ENCODE results near the gene DDX52. TPM values are rescaled to one million over a fixed set of nuclear protein-coding genes. Genes with fewer than 3 reads are reported as not detected.

Gene DDX52
- total and polyA plus RNA-seq, 8 donors: 7.1 to 40.0 (median 10.9) TPM

DNA sequence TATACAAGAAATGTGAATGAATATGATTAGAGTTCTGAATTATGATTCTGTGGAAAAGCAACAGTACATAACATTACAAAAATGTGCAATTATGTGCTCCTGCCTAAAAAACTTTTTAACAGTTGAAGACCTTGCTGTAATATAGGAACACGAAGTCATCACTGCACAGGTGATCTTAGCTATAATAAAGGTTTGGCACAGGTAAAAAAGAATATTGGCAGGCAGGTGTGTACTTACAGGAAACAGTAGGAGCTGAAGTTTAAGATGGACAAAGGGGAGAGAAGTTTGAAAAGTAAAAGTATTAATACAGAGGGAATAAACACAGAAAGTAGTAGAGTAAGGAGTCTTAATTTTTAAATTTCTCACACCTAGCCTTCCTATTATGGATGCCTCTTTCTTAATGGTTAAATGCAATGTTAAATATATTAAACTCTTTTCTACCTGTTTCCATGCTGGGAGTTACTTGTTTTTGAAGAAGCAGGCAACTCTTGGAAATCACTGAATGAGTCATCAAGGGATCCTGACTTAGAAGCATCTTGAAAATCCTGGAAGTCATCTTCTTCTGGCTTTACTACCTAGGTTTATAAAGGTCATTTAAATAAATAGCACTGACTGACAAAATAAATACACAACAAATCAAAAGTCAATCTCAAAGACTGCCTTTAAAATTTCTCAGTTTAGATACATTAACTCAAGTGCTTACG is 74.7 kb downstream of the DDX52 start:
- intact Hi-C loops (cut with DNase I; ENCODE audit: low total_unique reads): no loop called here
- Histone ChIP-seq H3K4me1 (no peaks in the 10 kb centered on the region), H3K9me3 (no peaks in the 10 kb centered on the region), H3K36me3 (peaks cover 27 to 92% (median 88%) of the 10 kb centered on the region in 4 donors), H3K4me3 (no peak overlapping the region), H3K27me3 (no peaks in the 10 kb centered on the region), H3K27ac (no peak overlapping the region)
- DNase-seq: no peak
- TF ChIP-seq CTCF (IDR thresholded peaks at IDR 0.05) (no peak), EP300 (IDR thresholded peaks at IDR 0.05) (no peak), POLR2AphosphoS5 (IDR thresholded peaks at IDR 0.05) (no peak), POLR2A (IDR thresholded peaks at IDR 0.05) (no peak)
- 91 to 97% (median 92%) methylated on average over 2 of the region's 2 CpGs for WGBS, 5 donors

DNA sequence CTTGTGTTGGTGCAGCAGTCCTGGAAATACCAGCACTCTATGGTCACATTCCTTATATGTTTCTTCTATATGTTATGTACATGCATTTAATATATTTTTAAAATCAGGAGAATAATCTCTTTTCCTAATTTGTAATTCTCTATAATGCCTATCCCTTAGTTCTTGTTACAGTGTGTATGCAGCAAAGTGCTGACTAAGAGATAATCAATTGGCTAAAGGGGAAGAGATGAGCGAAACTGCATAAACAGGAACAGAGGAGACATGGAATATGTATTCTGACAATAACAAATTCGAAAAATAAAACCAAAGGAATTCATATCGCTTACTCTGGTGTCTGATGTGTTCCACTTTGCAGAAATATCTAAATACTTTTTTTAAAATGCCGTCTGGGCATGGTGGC is 75.7 kb downstream of the DDX52 start:
- H3K4me3 ChIP-seq: no peak overlapping the region
- H3K27me3 ChIP-seq: no peaks in the 10 kb centered on the region
- H3K27ac ChIP-seq: no peak overlapping the region
- intact Hi-C loops (cut with DNase I; ENCODE audit: low total_unique reads): no loop called here
- DNase-seq: no peak
- TF ChIP-seq POLR2A (IDR thresholded peaks at IDR 0.05) (no peak), CTCF (IDR thresholded peaks at IDR 0.05) (no peak), EP300 (IDR thresholded peaks at IDR 0.05) (no peak), POLR2AphosphoS5 (IDR thresholded peaks at IDR 0.05) (no peak)
- no peaks in the 10 kb centered on the region for H3K9me3 ChIP-seq
- peaks cover 27 to 89% (median 85%) of the 10 kb centered on the region in 4 donors for H3K36me3 ChIP-seq
- no peaks in the 10 kb centered on the region for H3K4me1 ChIP-seq
- 87 to 97% (median 95%) methylated on average over 4 of the region's 4 CpGs for WGBS, 5 donors

GRCh38 chr17:37567137-37567536 is 76.1 kb downstream of the DDX52 start:
- intact Hi-C loops (cut with DNase I; ENCODE audit: low total_unique reads): no loop called here
- WGBS, 5 donors: 70 to 86% (median 77%) methylated on average over 2 of the region's 2 CpGs
- DNase-seq: no peak
- H3K27ac ChIP-seq: no peak overlapping the region
- no peaks in the 10 kb centered on the region for H3K9me3 ChIP-seq
- no peak overlapping the region for H3K4me3 ChIP-seq
- H3K27me3 ChIP-seq: no peaks in the 10 kb centered on the region
- H3K36me3 ChIP-seq: peaks cover 27 to 89% (median 83%) of the 10 kb centered on the region in 4 donors
- TF ChIP-seq POLR2AphosphoS5 (IDR thresholded peaks at IDR 0.05) (no peak), CTCF (IDR thresholded peaks at IDR 0.05) (no peak), EP300 (IDR thresholded peaks at IDR 0.05) (no peak)
- H3K4me1 ChIP-seq: no peaks in the 10 kb centered on the region

GRCh38 chr17:37564252-37564651 is 79.0 kb downstream of the DDX52 start:
- no peaks in the 10 kb centered on the region for H3K27me3 ChIP-seq
- intact Hi-C loops (cut with DNase I; ENCODE audit: low total_unique reads): no loop called here
- WGBS, 5 donors: 82 to 95% (median 94%) methylated on average over 3 of the region's 3 CpGs
- no peaks in the 10 kb centered on the region for H3K9me3 ChIP-seq
- no peak overlapping the region for H3K4me3 ChIP-seq
- H3K4me1 ChIP-seq: no peaks in the 10 kb centered on the region
- peaks cover 46 to 86% (median 81%) of the 10 kb centered on the region in 4 donors for H3K36me3 ChIP-seq
- TF ChIP-seq CTCF (IDR thresholded peaks at IDR 0.05): no peak
- no peak overlapping the region for H3K27ac ChIP-seq
- DNase-seq: no peak

Data from stomach (tissue), 9 donors.